Medulla oblongata (tissue), 1 donor: ENCODE data around the gene UMOD.
"Not testable (repeated sequence)": the region's sequence is repeated elsewhere in the genome, so short reads cannot be mapped to it uniquely, and the experiment has no call there.

Experiments
- DNase-seq: peaks from one replicate; pipeline ENCODE4 v3.0.0-alpha.2; 2015; ENCODE audit errors: extremely low spot score

UMOD gene

GRCh38 chr16:20321051-20321450 is 31.5 kb downstream of the UMOD start:
- not testable (repeated sequence) for DNase-seq

DNA sequence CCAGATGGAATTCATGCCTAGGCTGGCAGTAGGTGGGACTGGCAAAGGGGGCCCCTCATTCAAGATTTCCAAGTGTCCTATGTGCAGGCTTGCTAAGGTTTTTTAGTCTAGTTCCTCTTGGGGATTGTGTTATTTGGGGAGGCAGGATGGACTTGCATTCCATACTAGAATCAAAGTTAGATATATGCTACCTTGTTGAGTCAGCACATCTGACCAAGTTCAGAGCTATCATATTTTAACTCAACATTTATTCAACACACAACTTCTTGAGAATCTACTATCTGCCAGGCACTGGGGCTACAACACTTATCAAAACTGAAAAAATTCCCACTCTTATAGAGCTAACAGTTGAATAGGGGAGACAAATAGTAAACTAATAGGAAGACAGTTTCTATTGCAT is 31.9 kb downstream of the UMOD start:
- no peak for DNase-seq

DNA sequence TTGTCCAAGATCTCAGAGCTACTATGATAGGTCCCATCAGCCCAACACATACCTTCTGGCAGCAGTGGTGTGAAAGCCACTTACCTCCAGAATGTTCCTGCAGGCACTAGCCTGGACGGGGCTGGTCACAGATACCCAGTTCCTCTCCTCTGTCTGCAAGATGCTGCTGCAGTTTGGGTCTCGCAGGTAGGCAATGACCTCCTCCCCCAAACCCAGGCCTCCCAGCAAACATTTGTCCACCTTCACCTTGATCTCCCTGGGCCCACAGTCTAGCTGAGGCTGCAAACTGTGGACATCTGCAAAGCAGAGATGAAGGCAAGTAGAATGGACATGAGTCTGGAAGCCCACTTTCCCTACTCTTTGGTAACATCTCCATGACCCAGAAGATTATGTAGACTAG is 32.3 kb downstream of the UMOD start:
- no peak for DNase-seq

GRCh38 chr16:20319406-20319805 is 33.1 kb downstream of the UMOD start:
- no peak for DNase-seq

DNA sequence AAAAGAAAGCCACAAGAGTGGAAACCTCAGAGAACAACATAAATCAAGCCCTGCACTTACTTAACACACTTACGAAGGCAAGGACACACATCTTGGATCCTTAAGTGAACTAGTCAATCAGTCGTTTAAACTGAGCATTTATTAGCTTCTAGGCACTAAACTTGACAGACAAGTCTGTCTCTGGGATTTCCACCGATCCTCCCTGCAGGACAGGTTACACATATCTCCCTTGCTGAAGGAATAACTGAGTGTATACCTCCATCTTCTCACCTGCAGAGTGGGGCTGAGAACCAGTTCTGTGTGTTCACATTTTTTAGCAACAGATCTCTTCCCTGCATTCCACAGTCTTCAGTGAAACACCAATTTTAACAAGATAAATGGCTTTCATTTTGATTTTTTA is 34.1 kb downstream of the UMOD start:
- no peak for DNase-seq

DNA sequence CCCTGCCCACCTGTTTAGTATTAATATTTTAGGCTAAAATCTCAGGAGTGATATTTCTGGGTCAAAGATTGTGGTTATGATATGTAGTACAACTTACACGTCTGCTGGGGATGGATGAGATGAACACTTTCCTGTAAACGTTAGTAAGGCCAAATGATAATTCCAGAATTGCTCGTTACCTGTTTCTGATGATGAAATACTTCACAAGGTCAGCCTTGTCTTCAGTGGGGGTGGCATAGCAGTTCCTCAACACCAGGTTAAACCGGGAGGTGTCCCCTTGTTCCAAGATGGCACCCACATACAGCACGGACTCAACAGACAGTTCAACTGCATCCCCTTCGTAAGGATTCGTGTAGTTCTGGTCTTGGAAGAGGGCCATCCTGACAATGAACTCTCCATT is 34.5 kb downstream of the UMOD start:
- DNase-seq: no peak

- no peak for DNase-seq
These were observed 35.4 kb downstream of the UMOD start for GRCh38 chr16:20317117-20317516.

- no peak for DNase-seq
These were observed 35.8 kb downstream of the UMOD start for GRCh38 chr16:20316715-20317114.

DNA sequence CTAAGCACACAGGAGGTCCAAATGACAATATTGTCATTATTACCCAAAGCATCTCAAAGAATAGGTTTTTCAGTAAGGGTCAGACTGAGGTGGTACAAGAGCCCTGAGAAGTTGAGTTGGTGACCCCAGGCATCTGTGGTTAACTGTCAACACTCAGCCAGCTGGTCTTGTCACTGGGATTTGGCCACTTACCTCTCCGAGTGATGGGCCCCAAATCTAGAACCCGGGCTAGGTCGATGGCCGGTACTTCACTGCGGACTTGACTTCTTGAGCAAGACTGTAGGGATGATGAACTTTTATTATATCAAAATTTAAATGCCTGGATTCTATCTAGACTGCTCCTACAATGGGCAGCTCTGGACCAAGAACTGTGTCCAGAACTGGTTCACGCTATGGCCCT is 36.8 kb downstream of the UMOD start:
- DNase-seq: no peak

GRCh38 chr16:20314575-20314974 is 37.9 kb downstream of the UMOD start:
- no peak for DNase-seq

DNA sequence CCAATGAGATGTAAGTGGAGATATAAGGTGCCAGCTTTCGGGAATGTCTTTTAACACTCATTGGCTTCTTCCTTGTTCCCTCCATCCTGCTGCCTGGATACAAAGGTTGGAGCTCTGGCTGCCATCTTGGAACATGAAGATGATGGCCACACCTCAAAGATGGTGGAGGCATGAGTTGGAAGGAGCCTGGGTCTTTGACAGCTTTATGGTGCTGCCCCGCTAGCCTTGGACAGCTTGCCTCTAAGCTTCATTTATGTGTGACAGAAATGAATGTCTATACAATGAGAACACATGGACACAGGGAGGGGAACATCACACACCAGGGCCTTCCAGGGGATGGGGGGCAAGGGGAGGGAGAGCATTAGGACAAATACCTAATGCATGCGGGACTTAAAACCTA is 38.8 kb downstream of the UMOD start:
- DNase-seq: no peak

DNA sequence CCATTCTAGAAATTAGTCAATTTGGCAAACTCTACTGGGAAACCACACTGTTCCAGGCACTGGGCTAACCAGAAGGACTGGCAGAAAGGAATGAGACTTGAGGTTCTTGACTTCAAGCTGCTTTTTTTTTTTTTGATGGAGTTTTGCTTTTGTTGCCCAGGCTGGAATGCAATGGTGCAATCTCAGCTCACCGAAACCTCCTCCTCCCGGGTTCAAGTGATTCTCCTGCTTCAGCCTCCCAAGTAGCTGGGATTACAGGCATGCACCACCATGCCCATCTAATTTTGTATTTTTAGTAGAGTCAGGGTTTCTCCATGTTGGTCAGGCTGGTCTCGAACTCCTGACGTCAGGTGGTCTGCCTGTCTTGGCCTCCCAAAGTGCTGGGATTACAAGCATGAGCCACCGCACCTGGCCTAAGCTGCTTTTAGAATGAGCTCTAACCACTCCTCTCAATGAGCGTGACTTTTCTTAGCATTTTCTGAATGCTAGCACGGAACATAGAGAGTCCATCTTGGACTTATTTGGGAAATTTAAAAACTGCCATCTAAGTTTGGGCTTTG is 39.9 kb downstream of the UMOD start:
- DNase-seq: not testable (repeated sequence)

GRCh38 chr16:20311548-20311947 is 41.0 kb downstream of the UMOD start:
- no peak for DNase-seq

- peak; percentile 16 for DNase-seq
These were observed 41.8 kb downstream of the UMOD start for GRCh38 chr16:20310421-20311395.

DNA sequence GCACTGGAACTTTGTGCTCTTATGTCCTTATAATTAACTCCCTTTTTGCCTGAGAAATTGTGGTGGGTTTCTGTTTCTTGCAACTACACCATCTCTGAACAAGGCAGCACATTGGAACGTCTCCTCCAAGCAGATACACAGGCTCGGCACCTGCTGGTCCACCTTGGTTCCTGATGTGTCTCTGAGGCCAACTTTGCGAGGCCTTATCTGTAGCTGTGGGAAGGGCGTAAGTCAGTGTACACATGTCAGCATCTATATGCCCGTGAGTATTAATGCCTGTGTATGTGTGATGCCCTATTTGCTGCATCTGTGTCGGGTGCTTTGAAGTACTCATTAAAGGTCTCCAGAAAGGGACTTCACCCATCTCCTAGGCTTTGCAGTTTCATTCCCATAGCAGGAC is 42.7 kb downstream of the UMOD start:
- DNase-seq: no peak

- no peak for DNase-seq
These were observed 43.5 kb downstream of the UMOD start for GRCh38 chr16:20308801-20309590.

- DNase-seq: no peak
These were observed 44.2 kb downstream of the UMOD start for GRCh38 chr16:20308266-20308665.

DNA sequence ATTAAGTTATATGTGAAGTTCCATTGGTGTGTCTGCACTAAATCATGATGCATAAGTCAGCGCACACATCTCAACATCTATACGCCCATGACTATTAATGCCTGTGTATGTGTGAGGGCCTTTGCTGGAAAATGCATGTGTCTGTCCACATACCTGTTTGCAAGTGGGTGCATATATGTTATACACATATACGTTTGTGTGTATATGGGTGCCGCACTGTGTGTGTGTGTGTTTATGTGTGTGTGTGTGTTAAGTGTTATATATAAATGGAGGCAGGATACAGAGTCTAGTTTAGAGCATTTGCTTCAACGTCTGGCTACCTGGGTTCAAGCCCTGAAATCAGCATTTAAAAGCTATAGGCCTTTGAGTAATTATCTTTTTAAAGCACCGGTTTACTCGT is 44.7 kb downstream of the UMOD start:
- no peak for DNase-seq

DNA sequence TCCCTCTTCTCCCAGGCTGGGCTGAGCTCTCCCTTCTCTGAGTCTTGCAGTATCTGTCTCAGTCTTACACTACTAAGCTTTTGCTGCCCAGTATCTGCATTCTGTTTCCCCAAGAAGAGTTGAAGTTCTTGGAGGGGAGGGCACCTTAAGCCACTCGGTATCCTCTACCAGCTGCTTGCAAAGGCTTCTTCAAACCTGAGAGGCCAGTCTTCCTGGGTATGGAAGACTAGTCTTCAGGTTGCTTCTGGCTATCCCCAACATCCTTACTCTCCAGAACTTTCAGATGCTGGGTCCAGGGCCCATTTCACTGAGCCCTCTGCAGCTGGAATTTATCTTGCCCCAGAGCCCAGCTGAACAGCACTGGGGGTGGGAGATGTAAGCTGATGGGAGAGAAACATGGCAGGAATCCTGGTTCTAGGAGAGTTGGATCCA is 45.3 kb downstream of the UMOD start:
- DNase-seq: no peak

DNA sequence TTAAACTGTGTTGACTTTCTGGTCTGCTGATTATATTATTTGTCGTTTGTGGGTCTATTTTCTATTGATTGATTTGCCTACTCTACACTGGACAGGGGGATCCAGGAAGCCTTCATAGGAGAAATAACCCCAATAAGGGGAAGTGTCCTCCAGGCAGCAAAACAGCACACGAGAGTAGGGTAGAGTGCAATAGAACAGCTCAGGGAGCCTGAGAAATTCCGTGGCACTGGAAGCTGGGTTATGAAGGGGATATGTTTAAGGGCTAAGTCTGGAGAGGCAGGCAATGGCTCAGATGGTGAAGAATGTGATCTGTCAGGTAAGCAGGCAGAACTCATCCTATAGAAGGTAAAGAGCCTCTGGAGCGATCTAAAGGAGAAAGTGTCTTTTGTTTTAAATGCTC is 46.1 kb downstream of the UMOD start:
- no peak for DNase-seq

- DNase-seq: no peak
These were observed 49.5 kb downstream of the UMOD start for GRCh38 chr16:20303012-20303411.

- no peak for DNase-seq
These were observed 50.1 kb downstream of the UMOD start for GRCh38 chr16:20302389-20302788.

- no peak for DNase-seq
These were observed 50.7 kb downstream of the UMOD start for GRCh38 chr16:20301840-20302239.
